Astrocyte of the cerebellum (primary cell): ENCODE results near the gene CPXM2.

ENCODE experiments used
- DNase-seq: peaks from one replicate; pipeline ENCODE4 v3.0.0-alpha.2; 2011; ENCODE audit warnings: low read depth
- H3K4me3 ChIP-seq: 2 replicates; pipeline ENCODE4 v1.5.1; 2011; ENCODE audit warnings: mild to moderate bottlenecking, low read depth, low read length, moderate library complexity
- in situ Hi-C: cut with HindIII; loops from 2 replicates; pipeline ENCODE4 v1.10.0; 2017; ENCODE audit warnings: low sequenced_read_pairs
- TF ChIP-seq, protein P1 (sequence below): IDR thresholded peaks from 2 replicates; pipeline ENCODE4 v1.5.1; 2012; ENCODE audit warnings: low read length, low read depth, moderate library complexity, mild to moderate bottlenecking; ENCODE audit errors: missing control alignments

The CPXM2 gene

DNA sequence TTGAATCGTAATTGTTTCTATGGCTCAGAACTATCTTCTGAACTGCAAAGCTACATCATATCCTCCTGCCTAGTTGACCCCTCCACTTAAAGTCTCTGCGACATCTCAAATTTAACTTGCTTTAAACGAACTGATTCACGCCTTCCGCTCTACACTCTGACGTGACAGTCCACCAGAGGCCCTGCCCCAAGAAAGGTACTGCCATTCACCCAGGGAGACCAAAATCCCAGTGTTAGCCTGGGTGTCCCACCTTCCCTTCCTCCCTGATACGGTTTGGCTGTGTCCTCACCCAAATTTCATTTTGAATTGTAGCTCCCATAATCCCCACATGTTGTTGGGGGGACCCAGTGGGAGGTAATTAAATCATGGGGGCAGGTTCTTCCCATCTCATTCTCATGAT, 90.8 kb downstream of the CPXM2 start:
- DNase-seq: no peak
- TF ChIP-seq, protein P1, sequence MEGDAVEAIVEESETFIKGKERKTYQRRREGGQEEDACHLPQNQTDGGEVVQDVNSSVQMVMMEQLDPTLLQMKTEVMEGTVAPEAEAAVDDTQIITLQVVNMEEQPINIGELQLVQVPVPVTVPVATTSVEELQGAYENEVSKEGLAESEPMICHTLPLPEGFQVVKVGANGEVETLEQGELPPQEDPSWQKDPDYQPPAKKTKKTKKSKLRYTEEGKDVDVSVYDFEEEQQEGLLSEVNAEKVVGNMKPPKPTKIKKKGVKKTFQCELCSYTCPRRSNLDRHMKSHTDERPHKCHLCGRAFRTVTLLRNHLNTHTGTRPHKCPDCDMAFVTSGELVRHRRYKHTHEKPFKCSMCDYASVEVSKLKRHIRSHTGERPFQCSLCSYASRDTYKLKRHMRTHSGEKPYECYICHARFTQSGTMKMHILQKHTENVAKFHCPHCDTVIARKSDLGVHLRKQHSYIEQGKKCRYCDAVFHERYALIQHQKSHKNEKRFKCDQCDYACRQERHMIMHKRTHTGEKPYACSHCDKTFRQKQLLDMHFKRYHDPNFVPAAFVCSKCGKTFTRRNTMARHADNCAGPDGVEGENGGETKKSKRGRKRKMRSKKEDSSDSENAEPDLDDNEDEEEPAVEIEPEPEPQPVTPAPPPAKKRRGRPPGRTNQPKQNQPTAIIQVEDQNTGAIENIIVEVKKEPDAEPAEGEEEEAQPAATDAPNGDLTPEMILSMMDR: no peak
- H3K4me3 ChIP-seq: no peak overlapping the region
- in situ Hi-C loops: no loop called here

DNA sequence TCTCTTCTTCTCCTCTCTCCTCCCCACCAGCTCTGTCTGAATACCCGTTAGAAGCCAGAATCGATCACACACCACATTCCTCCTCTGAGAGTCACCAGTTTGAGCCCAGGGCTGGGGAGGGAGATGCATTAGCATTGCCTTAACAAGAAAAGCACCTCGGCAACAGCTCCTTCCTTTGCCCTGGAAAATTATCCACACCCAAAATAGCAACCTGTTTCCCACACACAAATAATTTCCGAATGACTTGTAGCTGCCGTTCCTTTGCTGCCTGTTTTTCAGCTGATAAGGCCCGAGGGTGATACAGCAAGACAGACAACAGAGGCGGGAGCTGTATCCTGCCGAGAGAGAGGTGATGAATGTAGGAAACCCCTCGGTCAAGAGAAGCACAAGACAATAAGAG, 91.3 kb downstream of the CPXM2 start:
- DNase-seq: no peak
- in situ Hi-C loops: no loop called here
- TF ChIP-seq, protein P1: no peak
- H3K4me3 ChIP-seq: no peak overlapping the region

DNA sequence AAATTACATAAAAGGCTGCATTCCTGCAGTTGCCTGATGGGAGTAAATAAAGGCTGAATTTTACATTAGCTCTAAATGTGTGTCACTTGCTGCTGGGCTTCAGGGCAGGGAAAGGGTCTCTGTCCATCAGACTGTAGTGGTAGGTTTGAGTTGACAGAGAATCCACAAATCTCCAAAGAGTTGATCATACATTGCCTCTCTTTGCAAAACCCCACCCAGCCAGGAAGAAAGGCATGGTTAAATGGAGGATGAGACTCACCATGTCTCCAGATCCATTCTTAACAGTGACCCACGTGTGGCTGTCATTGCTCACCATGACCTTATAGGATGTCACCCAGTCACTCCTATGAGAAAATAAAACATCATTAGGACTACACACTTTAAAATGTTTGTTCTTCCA, 92.8 kb downstream of the CPXM2 start:
- no peak overlapping the region for H3K4me3 ChIP-seq
- no peak for DNase-seq
- in situ Hi-C loops: no loop called here
- TF ChIP-seq, protein P1: no peak

DNA sequence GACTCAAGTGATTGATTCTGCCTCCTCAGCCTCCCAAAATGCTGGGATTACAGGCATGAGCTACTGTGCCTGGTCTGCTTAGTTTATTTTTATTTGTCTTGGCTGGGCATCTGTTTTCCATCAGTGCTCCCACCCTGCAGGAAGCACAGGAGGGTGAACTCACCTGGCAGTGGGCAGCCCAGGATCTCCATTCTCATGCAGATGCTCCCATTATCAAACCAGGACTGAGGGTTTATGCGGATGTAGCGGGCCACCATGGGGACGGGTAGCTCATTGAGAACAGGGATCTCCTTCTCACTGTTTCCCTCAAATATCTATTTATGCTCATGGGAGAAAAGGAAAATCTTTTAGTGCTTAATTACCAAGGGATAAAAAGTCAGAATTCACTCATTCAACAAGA, 93.8 kb downstream of the CPXM2 start:
- no peak overlapping the region for H3K4me3 ChIP-seq
- TF ChIP-seq, protein P1: no peak
- in situ Hi-C loops: no loop called here
- DNase-seq: no peak

DNA sequence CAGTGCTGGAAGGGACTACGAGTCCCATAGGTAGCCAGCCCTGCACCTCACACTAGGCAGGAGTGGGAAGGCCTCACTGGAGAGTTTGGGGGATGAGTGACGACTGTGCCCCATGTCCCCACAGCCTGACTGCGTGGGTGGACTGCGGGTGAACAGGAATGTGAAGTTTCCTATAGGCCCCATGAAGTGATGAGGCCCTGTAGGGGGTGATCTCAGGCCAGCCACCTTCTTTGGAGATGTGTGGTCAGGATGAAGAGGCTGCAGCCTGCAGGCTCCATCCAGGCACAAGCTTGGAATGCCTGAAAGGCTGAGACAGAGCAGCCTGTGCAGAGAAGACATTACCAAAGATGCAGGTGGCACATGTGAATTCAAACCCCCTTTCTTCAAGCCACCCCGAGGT, 94.9 kb downstream of the CPXM2 start:
- TF ChIP-seq, protein P1: no peak
- in situ Hi-C loops: no loop called here

DNA sequence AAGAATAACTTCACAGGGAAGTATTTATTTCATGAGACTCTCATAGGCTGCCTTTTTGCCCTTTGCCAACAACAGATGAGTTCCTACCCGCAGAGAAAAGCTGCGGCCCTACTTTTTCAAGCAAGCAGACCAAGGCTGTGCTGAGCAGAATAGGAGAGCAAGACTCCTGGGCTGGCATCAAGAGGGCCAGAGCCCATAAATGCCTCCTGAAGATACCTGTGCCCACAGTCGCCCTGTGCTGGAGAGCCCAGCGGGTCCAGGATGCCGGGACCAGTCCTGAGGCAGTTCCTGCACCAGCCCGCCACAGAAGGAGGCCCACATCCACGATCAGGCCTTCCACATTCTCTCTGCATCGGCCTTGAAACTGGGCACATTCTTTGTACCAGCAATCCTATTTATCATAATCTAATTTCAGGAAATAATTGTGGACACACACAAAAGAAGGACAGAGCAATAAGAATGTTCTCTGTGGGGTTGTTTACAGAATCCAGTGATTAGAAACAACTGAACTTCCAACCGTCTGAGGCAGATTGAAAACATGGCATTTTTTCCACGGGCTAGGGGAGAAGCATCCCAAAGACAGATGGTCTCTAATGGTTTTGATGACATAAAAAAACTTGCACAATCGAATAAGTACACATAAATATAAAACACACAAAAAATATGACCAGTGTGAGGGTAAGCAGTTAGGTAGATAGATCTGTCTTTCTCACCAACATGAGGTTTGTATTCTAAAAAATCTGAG, 95.6 kb downstream of the CPXM2 start:
- H3K4me3 ChIP-seq: no peak overlapping the region
- no peak for DNase-seq
- in situ Hi-C loops: no loop called here
- TF ChIP-seq, protein P1: no peak

More for the DNA sequence above, 94.9 kb downstream of the CPXM2 start:
- no peak for DNase-seq
- no peak overlapping the region for H3K4me3 ChIP-seq
